T-cell (primary cell): ENCODE measurements around the gene HSPA8. TPM values are rescaled to one million over a fixed set of nuclear protein-coding genes. Genes with fewer than 3 reads are reported as not detected.

Experiments
- ATAC-seq, 4 experiments: fragments of 200-7000 bp in 3 of 4; fragments of 150-1000 bp in 1 of 4; cut with Tn5 transposase; replicated peaks in 1 of 4; 1 replicate in 3 of 4; 2 replicates in 1 of 4; pipeline ENCODE4 v1.10.0; 2021; ENCODE audit warnings: moderate library complexity in 3 of 4, mild to moderate bottlenecking in 2 of 4, moderate number of reproducible peaks in 1 of 4
- CTCF ChIA-PET, 2 donors: fragments of 300-600 bp; sonication (Branson Sonifier 250); formaldehyde crosslinking; loops; one replicate each; lab custom pipeline; 2022; ENCODE audit warnings: antibody characterized with exemption in 2 of 2; lab: Charles Lee
- POLR2A ChIA-PET, 2 donors: fragments of 300-600 bp; sonication (Branson Sonifier 250); formaldehyde crosslinking; loops; one replicate each; lab custom pipeline; 2022; ENCODE audit warnings: antibody characterized with exemption in 2 of 2; lab: Charles Lee
- DNase-seq, 35 experiments: peaks; one replicate each; pipeline versions ENCODE4 v3.0.0 to v3.0.0-alpha.2; 2013 to 2023
- H3K27ac ChIP-seq: one replicate; pipeline ENCODE4 v1.5.1; 2013; ENCODE audit warnings: low read length
- H3K27me3 ChIP-seq, 2 experiments: replicated peaks in 1 of 2; 1 replicate in 1 of 2; 2 replicates in 1 of 2; pipeline versions ENCODE4 v1.6.1 to v1.7.0; 2013; ENCODE audit warnings: low read length in 1 of 2, mixed read lengths in 1 of 2; ENCODE audit not compliant: control insufficient read depth in 2 of 2, insufficient read depth in 2 of 2; ENCODE audit errors: extremely low read depth in 1 of 2
- H3K36me3 ChIP-seq, 2 donors: 1 replicate in 1 of 2; 2 replicates in 1 of 2; pipeline versions ENCODE4 v1.6.1 to v1.7.0; 2013; ENCODE audit warnings: low read length in 1 of 2; ENCODE audit not compliant: control insufficient read depth in 2 of 2, insufficient read depth in 1 of 2; ENCODE audit errors: extremely low read depth in 1 of 2
- H3K4me1 ChIP-seq, 2 experiments: 1 replicate in 1 of 2; 2 replicates in 1 of 2; pipeline versions ENCODE4 v1.6.1 to v1.7.0; 2013; ENCODE audit warnings: low read length in 2 of 2, mixed read lengths in 1 of 2; ENCODE audit not compliant: insufficient read depth in 2 of 2, control insufficient read depth in 1 of 2; ENCODE audit errors: extremely low read depth in 1 of 2
- H3K4me3 ChIP-seq, 2 donors: 1 replicate in 1 of 2; 2 replicates in 1 of 2; pipeline versions ENCODE4 v1.5.1 to v1.7.0; 2013; ENCODE audit warnings: mild to moderate bottlenecking in 2 of 2, low read length in 1 of 2, moderate library complexity in 1 of 2; ENCODE audit not compliant: control insufficient read depth in 1 of 2; ENCODE audit errors: extremely low read depth in 1 of 2
- H3K9me3 ChIP-seq: 2 replicates; pipeline ENCODE4 v1.7.0; 2013
- H3K27ac Mint-ChIP-seq, 2 donors: one replicate each; pipeline ENCODE4 v1.8.0; 2020 to 2021; ENCODE audit warnings: mild to moderate bottlenecking in 2 of 2, mixed read lengths in 2 of 2
- H3K27me3 Mint-ChIP-seq, 2 donors: one replicate each; pipeline ENCODE4 v1.8.0; 2021 to 2022; ENCODE audit warnings: mixed read lengths in 2 of 2
- H3K36me3 Mint-ChIP-seq: one replicate; pipeline ENCODE4 v1.8.0; 2021; ENCODE audit warnings: mixed read lengths
- H3K4me1 Mint-ChIP-seq, 3 donors: one replicate each; pipeline ENCODE4 v1.8.0; 2020 to 2022; ENCODE audit warnings: mixed read lengths in 3 of 3, mild to moderate bottlenecking in 1 of 3
- H3K4me3 Mint-ChIP-seq, 3 donors: one replicate each; pipeline ENCODE4 v1.8.0; 2020 to 2022; ENCODE audit warnings: mild to moderate bottlenecking in 3 of 3, mixed read lengths in 3 of 3, moderate library complexity in 3 of 3
- H3K9me3 Mint-ChIP-seq, 3 donors: one replicate each; pipeline ENCODE4 v1.8.0; 2020 to 2022; ENCODE audit warnings: mixed read lengths in 3 of 3
- WGBS: methylation state at CpG from one replicate; pipeline ENCODE4 v1.1.5; 2013; ENCODE audit warnings: missing lambda C conversion rate; ENCODE audit not compliant: insufficient coverage; 5-methylcytosine and 5-hydroxymethylcytosine counted together
- total RNA-seq, 35 experiments: library from RNA in 6 of 35; stranded (reverse) in 6 of 35; fragments of 120-200 nt in 1 of 35; gene quantifications; one replicate each; pipeline versions ENCODE4 v1.2.1 to v1.2.4 and lab custom pipeline; 2013 to 2026

HSPA8 gene
- total RNA-seq, result 1,000 to 10,000 TPM in 1 of 5 donors, 100 to 1,000 TPM in 4; 791 to 1,086 (median 843) TPM
- total RNA-seq (2013), result 1,746 TPM
- 869 to 6,601 (median 1,710) reads per million in 29 experiments for total RNA-seq (lab: John Stamatoyannopoulos, UW)

DNA sequence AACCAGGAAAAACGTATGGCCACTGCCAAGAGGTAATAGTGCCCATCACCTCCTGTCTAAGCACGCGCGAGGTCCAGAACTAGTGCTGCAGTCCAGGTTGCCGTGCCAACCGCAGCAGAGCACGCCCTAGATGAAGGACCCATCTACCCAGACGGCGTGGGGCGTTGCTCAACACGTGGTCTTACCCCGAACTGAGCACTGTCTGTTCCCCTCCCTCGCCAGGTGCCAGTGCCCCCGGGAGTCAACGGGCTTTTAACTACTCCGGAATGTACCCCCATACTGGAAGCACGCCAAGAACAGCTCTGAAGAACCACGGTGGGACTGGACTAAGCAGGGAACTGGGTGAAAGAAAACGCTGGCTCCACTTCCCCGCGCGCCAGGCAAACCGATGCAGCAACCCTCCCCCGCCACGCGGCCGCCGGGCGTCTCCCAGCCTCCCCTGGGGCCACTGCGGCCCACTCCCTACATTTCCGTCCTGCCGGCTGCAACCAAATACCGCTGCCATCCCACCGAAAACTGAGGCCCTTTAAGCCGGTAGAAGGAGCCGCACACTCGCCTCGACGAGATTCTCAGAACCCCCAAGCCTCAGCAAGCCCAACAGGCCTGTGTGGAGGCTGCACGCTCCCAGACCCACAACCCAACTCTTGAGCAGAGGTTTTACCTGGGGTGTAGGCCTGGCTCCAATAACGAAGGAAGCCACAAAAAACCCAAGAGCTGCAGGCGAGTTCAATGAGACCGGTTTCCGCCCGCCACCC, at the start of gene HSPA8:
HSPA8 (minus strand) TSS at position 734 of the 755 bp plus-strand sequence. CDS start 812 bp downstream, outside the sequence.
- ATAC-seq (peak in 2 of 4 experiments; percentile 4 to 14), DNase-seq (peak; percentile 10 to 64 (median 43))
- no peaks in the 10 kb centered on the region for H3K27me3 Mint-ChIP-seq
- WGBS, result under 1% methylated on average over 44 of the region's 45 CpGs
- peaks cover 53 to 61% of the 10 kb centered on the region in 2 experiments for H3K4me1 ChIP-seq
- H3K9me3 ChIP-seq, result no peaks in the 10 kb centered on the region
- H3K36me3 ChIP-seq, result peaks cover 11 to 45% of the 10 kb centered on the region in 2 donors
- H3K27ac Mint-ChIP-seq, result peak within 1 kb of the TSS; percentile 100
- CTCF ChIA-PET, result interaction anchor here in 1 of 2 donors (0.5 to 2.5 kb wide), 8 partner anchors 9 to 407 kb away, joined by 3 to 12 read pairs (median 4); no protein-coding TSS in a partner anchor
- H3K27me3 ChIP-seq, result no peaks in the 10 kb centered on the region
- peaks cover 61% of the 10 kb centered on the region for H3K36me3 Mint-ChIP-seq
- POLR2A ChIA-PET, result interaction anchor here (0.6 to 1.3 kb wide), 24 partner anchors 8 to 365 kb away, joined by 3 to 14 read pairs (median 5); no protein-coding TSS in a partner anchor
- peak within 1 kb of the TSS; percentile 98 to 99 (median 99) for H3K4me3 Mint-ChIP-seq
- peak within 1 kb of the TSS; percentile 99 for H3K27ac ChIP-seq
- no peaks in the 10 kb centered on the region for H3K9me3 Mint-ChIP-seq
- H3K4me3 ChIP-seq, result peak within 1 kb of the TSS; percentile 98
- H3K4me1 Mint-ChIP-seq, result peaks cover 61 to 80% (median 71%) of the 10 kb centered on the region in 3 donors

DNA sequence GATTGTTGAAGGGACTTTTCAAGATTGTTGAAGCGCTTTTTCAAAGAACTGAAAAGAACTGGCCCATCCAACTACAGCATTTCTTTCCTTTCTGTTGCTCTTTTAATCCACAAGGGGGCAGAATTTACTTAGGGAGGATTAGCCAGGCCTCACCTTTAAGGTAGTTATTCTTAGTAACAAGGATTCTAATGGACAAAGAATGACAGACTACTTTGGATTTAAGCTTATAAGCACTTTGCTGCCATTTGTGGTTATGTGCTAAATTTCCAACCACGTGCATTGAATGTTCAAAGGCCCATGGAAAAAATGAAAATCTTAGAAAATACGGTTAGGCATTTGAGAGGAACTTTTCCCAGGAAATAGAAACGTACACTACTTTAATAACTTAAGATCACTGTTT, 49.5 kb upstream of the HSPA8 start:
- Histone ChIP-seq H3K27ac (no peak overlapping the region), H3K27me3 (peaks cover 0 to 13% of the 10 kb centered on the region in 2 experiments), H3K4me1 (no peaks in the 10 kb centered on the region), H3K4me3 (no peak overlapping the region), H3K36me3 (no peaks in the 10 kb centered on the region), H3K9me3 (no peaks in the 10 kb centered on the region)
- no CpG with 5 or more reads among the region's 4 CpGs for WGBS
- Mint-ChIP-seq H3K27me3 (no peaks in the 10 kb centered on the region), H3K4me1 (peaks cover 5 to 8% (median 7%) of the 10 kb centered on the region in 3 donors), H3K27ac (no peak overlapping the region), H3K9me3 (peaks cover 0 to 5% (median 0%) of the 10 kb centered on the region in 3 donors), H3K4me3 (no peak overlapping the region), H3K36me3 (no peaks in the 10 kb centered on the region)
- peak in 3 of 4 experiments; percentile 61 to 68 (median 64) for ATAC-seq
- DNase-seq, result peak in 1 of 35 experiments; percentile 60
- POLR2A ChIA-PET, result interaction anchor here in 1 of 2 donors (0.7 kb wide), 1 partner anchor 606 kb away, joined by 4 read pairs; no protein-coding TSS in a partner anchor
- CTCF ChIA-PET, result interaction anchor here (0.7 to 3.6 kb wide), 8 partner anchors 8 to 225 kb away, joined by 3 to 40 read pairs (median 6); no protein-coding TSS in a partner anchor

DNA sequence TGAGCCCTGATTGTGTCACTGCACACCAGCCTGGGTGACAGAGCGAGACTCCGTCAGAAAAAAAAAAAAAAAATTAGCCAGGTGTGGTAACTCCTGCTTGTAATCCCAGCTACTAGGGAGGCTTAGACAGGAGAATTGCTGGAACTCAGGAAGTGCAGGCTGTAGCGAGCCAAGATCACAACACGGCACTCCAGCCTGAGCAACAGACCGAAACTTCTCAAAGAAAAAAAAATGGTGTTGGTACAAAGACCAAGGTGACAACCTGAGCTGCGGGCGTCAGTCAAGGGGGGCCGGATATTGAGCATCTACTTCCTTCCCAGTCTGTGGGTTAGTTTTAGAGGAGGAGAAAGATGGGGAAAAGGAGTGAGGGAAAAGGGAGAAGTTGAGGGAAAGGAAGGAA, 48.5 kb upstream of the HSPA8 start:
- Histone ChIP-seq H3K36me3 (no peaks in the 10 kb centered on the region), H3K27me3 (peaks cover 0 to 8% of the 10 kb centered on the region in 2 experiments), H3K4me3 (no peak overlapping the region), H3K9me3 (no peaks in the 10 kb centered on the region), H3K27ac (no peak overlapping the region), H3K4me1 (no peaks in the 10 kb centered on the region)
- Mint-ChIP-seq H3K4me1 (peaks cover 7 to 8% (median 7%) of the 10 kb centered on the region in 3 donors), H3K36me3 (no peaks in the 10 kb centered on the region), H3K27me3 (no peaks in the 10 kb centered on the region), H3K27ac (peak overlapping the region in 1 of 2 donors; percentile 61), H3K9me3 (no peaks in the 10 kb centered on the region), H3K4me3 (peak overlapping the region; percentile 4 to 39 (median 34))
- CTCF ChIA-PET, result interaction anchor here (0.6 to 3.6 kb wide), 11 partner anchors 7 to 1508 kb away, joined by 3 to 40 read pairs (median 6); no protein-coding TSS in a partner anchor
- WGBS, result 49% methylated on average over 7 of the region's 8 CpGs
- POLR2A ChIA-PET, result interaction anchor here in 1 of 2 donors (0.7 to 0.8 kb wide), 2 partner anchors 48 to 143 kb away, joined by 3 to 5 read pairs; no protein-coding TSS in a partner anchor
- DNase-seq (peak in 1 of 35 experiments; percentile 19), ATAC-seq (peak in 1 of 4 experiments; percentile 35)

DNA sequence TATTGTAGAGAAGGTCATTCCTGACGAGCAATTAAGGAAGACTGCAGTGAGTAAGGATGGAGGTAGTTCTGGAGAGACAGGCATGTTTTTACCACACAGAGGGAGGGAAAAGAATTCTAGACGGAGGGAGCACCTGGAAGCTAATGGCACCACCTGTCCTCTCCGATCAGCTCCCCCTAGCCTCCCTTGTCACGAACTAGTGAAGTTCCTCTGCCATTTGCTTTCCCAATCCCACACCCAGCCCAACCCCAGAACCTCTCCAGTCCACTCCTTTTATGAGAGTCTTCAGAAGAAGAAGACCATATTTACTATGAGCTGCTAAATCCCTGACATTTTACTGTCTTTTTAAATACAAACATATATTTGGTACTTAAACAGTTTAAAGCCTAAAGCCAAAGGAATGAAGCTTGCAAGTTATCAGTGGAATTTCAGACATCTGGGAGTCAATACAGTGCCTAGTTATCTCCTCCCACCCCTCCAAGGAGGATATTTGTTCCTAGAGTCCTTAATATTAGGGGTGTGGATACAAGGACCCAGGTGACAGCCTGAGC, 46.1 kb upstream of the HSPA8 start:
- Mint-ChIP-seq H3K9me3 (no peaks in the 10 kb centered on the region), H3K4me3 (no peak overlapping the region), H3K36me3 (no peaks in the 10 kb centered on the region), H3K27me3 (no peaks in the 10 kb centered on the region), H3K27ac (no peak overlapping the region), H3K4me1 (peaks cover 14 to 17% (median 15%) of the 10 kb centered on the region in 3 donors)
- no peak for DNase-seq
- Histone ChIP-seq H3K27me3 (peaks cover 0 to 5% of the 10 kb centered on the region in 2 experiments), H3K4me1 (peaks cover 0 to 4% of the 10 kb centered on the region in 2 experiments), H3K36me3 (no peaks in the 10 kb centered on the region), H3K9me3 (no peaks in the 10 kb centered on the region), H3K4me3 (no peak overlapping the region), H3K27ac (no peak overlapping the region)
- ATAC-seq, result no peak
- CTCF ChIA-PET, result interaction anchor here (0.6 to 1.5 kb wide), 6 partner anchors 50 to 246 kb away, joined by 3 to 8 read pairs (median 4); no protein-coding TSS in a partner anchor
- WGBS, result 83% methylated on average over 2 of the region's 4 CpGs
- POLR2A ChIA-PET, result interaction anchor here in 1 of 2 donors (0.7 kb wide), 1 partner anchor 25 kb away, joined by 8 read pairs; no protein-coding TSS in a partner anchor

DNA sequence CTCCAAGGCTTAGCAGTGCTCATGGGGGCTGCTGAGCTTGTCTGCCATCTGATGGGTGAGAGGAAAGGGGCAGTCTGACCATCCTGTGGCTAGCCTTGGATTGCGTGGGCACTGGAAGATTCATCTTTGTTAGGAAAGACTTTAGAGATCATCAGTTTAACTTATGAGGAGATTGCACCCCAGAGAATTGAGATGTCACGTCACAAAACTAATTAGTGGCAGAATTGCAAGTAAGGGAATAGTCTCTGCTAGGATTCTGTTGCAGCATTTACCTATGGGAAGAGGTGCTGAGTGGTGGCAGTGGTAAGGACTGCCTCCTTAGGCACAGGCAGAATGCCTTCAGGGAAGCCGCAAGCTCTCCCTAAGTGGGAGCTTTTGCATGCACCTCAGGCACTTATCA, 42.8 kb upstream of the HSPA8 start:
- Histone ChIP-seq H3K9me3 (no peaks in the 10 kb centered on the region), H3K36me3 (no peaks in the 10 kb centered on the region), H3K27me3 (peaks cover 0 to 6% of the 10 kb centered on the region in 2 experiments), H3K4me1 (peaks cover 3 to 19% of the 10 kb centered on the region in 2 experiments), H3K27ac (no peak overlapping the region), H3K4me3 (no peak overlapping the region)
- Mint-ChIP-seq H3K36me3 (no peaks in the 10 kb centered on the region), H3K27ac (no peak overlapping the region), H3K9me3 (no peaks in the 10 kb centered on the region), H3K27me3 (no peaks in the 10 kb centered on the region), H3K4me3 (no peak overlapping the region), H3K4me1 (peaks cover 25 to 34% (median 27%) of the 10 kb centered on the region in 3 donors)
- POLR2A ChIA-PET, result interaction anchor here in 1 of 2 donors (3.0 kb wide), 1 partner anchor 43 kb away, joined by 11 read pairs; the partner anchor contains the start of gene HSPA8
- CTCF ChIA-PET, result interaction anchor here (0.6 to 3.8 kb wide), 6 partner anchors 26 to 189 kb away, joined by 3 to 25 read pairs (median 8); no protein-coding TSS in a partner anchor
- no peak for DNase-seq
- ATAC-seq, result no peak
- whole genome bisulfite sequencing, result 100% methylated on average over 2 of the region's 3 CpGs
